ENCODE data around the gene CD48. TPM values are rescaled to one million over a fixed set of nuclear protein-coding genes. Genes with fewer than 3 reads are reported as not detected.

CD48 gene
- total and polyA plus RNA-seq, 8 donors: 0.37 to 5.1 (median 1.1) TPM

DNA sequence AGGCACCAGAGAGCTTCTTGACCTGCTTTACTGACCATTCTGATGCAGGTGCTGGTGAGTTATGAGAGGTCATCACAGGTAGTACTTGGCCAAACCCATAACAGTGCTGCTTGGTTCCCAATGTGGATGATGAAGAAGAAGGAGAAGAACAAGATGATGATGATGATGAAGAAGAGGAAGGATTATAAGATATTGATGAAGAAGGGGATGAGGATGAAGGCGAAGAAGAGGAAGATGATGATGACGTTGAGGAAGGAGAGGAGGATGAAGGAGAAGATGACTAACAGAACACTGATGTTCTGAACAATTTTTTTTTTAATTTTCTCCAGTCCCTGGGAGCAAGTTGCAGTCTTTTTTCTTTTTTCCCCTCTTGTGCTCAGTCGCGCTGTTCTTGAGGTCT, 40.9 kb downstream of the CD48 start:
- Histone ChIP-seq H3K27me3 (no peaks in the 10 kb centered on the region), H3K4me3 (no peak overlapping the region), H3K9me3 (no peaks in the 10 kb centered on the region), H3K27ac (no peak overlapping the region), H3K36me3 (no peaks in the 10 kb centered on the region), H3K4me1 (no peaks in the 10 kb centered on the region)
- intact Hi-C loops (cut with DNase I): no loop called here
- no peak for FAIRE-seq
- no peak for ATAC-seq
- DNase-seq: no peak
- 72 to 82% methylated on average over 4 of the region's 4 CpGs for WGBS, 2 donors
- TF ChIP-seq, protein P1, sequence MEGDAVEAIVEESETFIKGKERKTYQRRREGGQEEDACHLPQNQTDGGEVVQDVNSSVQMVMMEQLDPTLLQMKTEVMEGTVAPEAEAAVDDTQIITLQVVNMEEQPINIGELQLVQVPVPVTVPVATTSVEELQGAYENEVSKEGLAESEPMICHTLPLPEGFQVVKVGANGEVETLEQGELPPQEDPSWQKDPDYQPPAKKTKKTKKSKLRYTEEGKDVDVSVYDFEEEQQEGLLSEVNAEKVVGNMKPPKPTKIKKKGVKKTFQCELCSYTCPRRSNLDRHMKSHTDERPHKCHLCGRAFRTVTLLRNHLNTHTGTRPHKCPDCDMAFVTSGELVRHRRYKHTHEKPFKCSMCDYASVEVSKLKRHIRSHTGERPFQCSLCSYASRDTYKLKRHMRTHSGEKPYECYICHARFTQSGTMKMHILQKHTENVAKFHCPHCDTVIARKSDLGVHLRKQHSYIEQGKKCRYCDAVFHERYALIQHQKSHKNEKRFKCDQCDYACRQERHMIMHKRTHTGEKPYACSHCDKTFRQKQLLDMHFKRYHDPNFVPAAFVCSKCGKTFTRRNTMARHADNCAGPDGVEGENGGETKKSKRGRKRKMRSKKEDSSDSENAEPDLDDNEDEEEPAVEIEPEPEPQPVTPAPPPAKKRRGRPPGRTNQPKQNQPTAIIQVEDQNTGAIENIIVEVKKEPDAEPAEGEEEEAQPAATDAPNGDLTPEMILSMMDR (IDR thresholded peaks at IDR 0.05): no peak

DNA sequence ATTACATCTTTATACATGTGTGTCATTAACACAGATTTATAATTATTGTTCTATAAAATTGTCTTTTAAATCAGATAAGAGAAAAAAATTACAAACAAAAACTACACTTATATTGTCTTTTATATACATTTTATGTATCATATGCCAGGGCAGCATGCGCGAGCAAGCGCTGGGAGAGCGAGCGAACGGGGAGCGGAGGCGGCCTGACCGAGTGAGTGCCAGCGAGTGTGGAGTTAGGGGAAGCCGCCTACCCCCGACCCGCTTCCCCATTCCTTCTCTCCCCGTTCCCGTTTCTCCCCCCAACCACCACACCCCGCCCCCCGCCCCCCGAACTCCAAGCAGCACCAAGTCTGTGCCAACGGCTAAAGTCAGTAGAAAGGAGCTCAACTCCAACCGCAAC, 41.8 kb downstream of the CD48 start:
- FAIRE-seq: no peak
- no peak for ATAC-seq
- 91 to 92% methylated on average over 20 of the region's 20 CpGs for WGBS, 2 donors
- TF ChIP-seq, protein P1 (IDR thresholded peaks at IDR 0.05): no peak
- intact Hi-C loops (cut with DNase I): no loop called here
- Histone ChIP-seq H3K36me3 (no peaks in the 10 kb centered on the region), H3K9me3 (no peaks in the 10 kb centered on the region), H3K4me3 (no peak overlapping the region), H3K27ac (no peak overlapping the region), H3K4me1 (no peaks in the 10 kb centered on the region), H3K27me3 (no peaks in the 10 kb centered on the region)
- DNase-seq: no peak

GRCh38 chr1:160669276-160669675, 42.3 kb downstream of the CD48 start:
- no peaks in the 10 kb centered on the region for H3K36me3 ChIP-seq
- no peak for DNase-seq
- H3K4me1 ChIP-seq: no peaks in the 10 kb centered on the region
- H3K9me3 ChIP-seq: no peaks in the 10 kb centered on the region
- H3K27me3 ChIP-seq: no peaks in the 10 kb centered on the region
- H3K4me3 ChIP-seq: no peak overlapping the region
- FAIRE-seq: no peak
- no peak overlapping the region for H3K27ac ChIP-seq
- TF ChIP-seq, protein P1 (IDR thresholded peaks at IDR 0.05): no peak
- intact Hi-C loops (cut with DNase I): no loop called here
- ATAC-seq: no peak

DNA sequence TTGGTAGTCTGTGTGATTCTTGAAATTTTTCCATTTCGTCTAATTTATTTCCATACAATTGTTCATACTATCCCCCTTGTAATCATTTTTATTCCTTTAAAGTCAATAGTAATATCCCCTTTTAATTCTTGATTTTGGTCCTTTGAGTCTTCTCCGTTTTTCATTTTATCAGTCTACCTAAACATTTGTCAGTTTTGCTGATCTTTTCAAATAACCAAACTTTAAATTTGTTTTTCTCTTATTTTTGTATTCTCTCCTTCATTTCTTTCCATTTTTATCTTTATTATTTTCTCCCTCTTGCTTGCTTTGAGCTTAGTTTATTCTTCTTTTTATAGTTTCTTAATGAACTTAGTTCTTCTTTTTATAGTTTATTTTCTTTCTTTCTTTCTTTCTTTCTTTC, 43.7 kb downstream of the CD48 start:
- Histone ChIP-seq H3K36me3 (no peaks in the 10 kb centered on the region), H3K9me3 (no peaks in the 10 kb centered on the region), H3K27ac (no peak overlapping the region), H3K4me3 (no peak overlapping the region), H3K27me3 (no peaks in the 10 kb centered on the region), H3K4me1 (no peaks in the 10 kb centered on the region)
- TF ChIP-seq, protein P1 (IDR thresholded peaks at IDR 0.05): no peak
- intact Hi-C loops (cut with DNase I): no loop called here
- ATAC-seq (no peak), FAIRE-seq (no peak), DNase-seq (no peak)
- WGBS, 2 donors: 68 to 70% methylated on average over 2 of the region's 2 CpGs

GRCh38 chr1:160666079-160666442, 45.6 kb downstream of the CD48 start:
- ATAC-seq: peak in 1 of 4 donors; percentile 47
- intact Hi-C loops (cut with DNase I): no loop called here
- Histone ChIP-seq H3K36me3 (no peaks in the 10 kb centered on the region), H3K4me3 (no peak overlapping the region), H3K4me1 (no peaks in the 10 kb centered on the region), H3K27me3 (no peaks in the 10 kb centered on the region), H3K27ac (peak overlapping the region in 1 of 4 donors; percentile 15), H3K9me3 (no peaks in the 10 kb centered on the region)
- TF ChIP-seq, protein P1 (IDR thresholded peaks at IDR 0.05): no peak
- 62 to 69% methylated on average over 3 of the region's 3 CpGs for WGBS, 2 donors
- no peak for FAIRE-seq
- DNase-seq: no peak
